Thymus (tissue), 11 donors: ENCODE data around the gene ZNF283. TPM values are rescaled to one million over a fixed set of nuclear protein-coding genes. Genes with fewer than 3 reads are reported as not detected.
"Not testable (repeated sequence)": the region's sequence is repeated elsewhere in the genome, so short reads cannot be mapped to it uniquely, and the experiment has no call there.

Experiments
- DNase-seq, 9 donors: peaks; one replicate each; pipeline ENCODE4 v3.0.0-alpha.2; 2013; ENCODE audit warnings: low spot score in 9 of 9, low read depth in 6 of 9, missing footprints in 1 of 9
- H3K27ac ChIP-seq, 2 donors: one replicate each; pipeline ENCODE4 v1.5.1; 2013; ENCODE audit warnings: control low read depth in 1 of 2, low read depth in 1 of 2, low read length in 1 of 2, mild to moderate bottlenecking in 1 of 2, moderate library complexity in 1 of 2
- H3K27me3 ChIP-seq, 2 donors: one replicate each; pipeline ENCODE4 v1.5.1; 2013; ENCODE audit warnings: low read length in 1 of 2; ENCODE audit not compliant: control insufficient read depth in 2 of 2, insufficient read depth in 1 of 2
- H3K36me3 ChIP-seq, 2 donors: one replicate each; pipeline ENCODE4 v1.5.1; 2013; ENCODE audit warnings: low read length in 1 of 2, mild to moderate bottlenecking in 1 of 2, moderate library complexity in 1 of 2; ENCODE audit not compliant: control insufficient read depth in 2 of 2, insufficient read depth in 2 of 2
- H3K4me1 ChIP-seq, 2 donors: one replicate each; pipeline ENCODE4 v1.5.1; 2013; ENCODE audit warnings: low read length in 2 of 2; ENCODE audit not compliant: control insufficient read depth in 2 of 2, insufficient read depth in 2 of 2
- H3K4me3 ChIP-seq, 2 donors: one replicate each; pipeline ENCODE4 v1.5.1; 2013; ENCODE audit warnings: low read length in 2 of 2, control low read depth in 1 of 2, mild to moderate bottlenecking in 1 of 2
- H3K9me3 ChIP-seq, 2 donors: one replicate each; pipeline ENCODE4 v1.5.1; 2013; ENCODE audit warnings: low read length in 1 of 2, mild to moderate bottlenecking in 1 of 2; ENCODE audit not compliant: control insufficient read depth in 2 of 2, insufficient read depth in 1 of 2
- WGBS: extraction: QIAGEN DNeasy Blood & Tissue Kit; methylation state at CpG from one replicate; pipeline ENCODE4 v1.1.7; 2013; 5-methylcytosine and 5-hydroxymethylcytosine counted together
- polyA plus RNA-seq: library from polyadenylated mRNA; stranded (reverse); fragments of 200-250 nt; gene quantifications from one replicate; pipeline ENCODE4 v1.2.3, GENCODE V29; 2013
- total RNA-seq: library from RNA; stranded (reverse); fragments of 120-200 nt; gene quantifications from one replicate; pipeline ENCODE4 v1.2.4, GENCODE V29; 2013
- donor health status: healthy.

Gene ZNF283
- total and polyA plus RNA-seq, 2 donors: 4.6 to 5.9 TPM

GRCh38 chr19:43798026-43798545 is 29.0 kb upstream of the ZNF283 start:
- H3K36me3 ChIP-seq: no peaks in the 10 kb centered on the region
- H3K27ac ChIP-seq: no peak overlapping the region
- no peak for DNase-seq
- peaks cover 1 to 5% of the 10 kb centered on the region in 2 donors for H3K9me3 ChIP-seq
- peaks cover 3 to 6% of the 10 kb centered on the region in 2 donors for H3K4me1 ChIP-seq
- H3K4me3 ChIP-seq: peak overlapping the region; percentile 27 to 42
- H3K27me3 ChIP-seq: peaks cover 0 to 35% of the 10 kb centered on the region in 2 donors
- 48% methylated on average over 5 of the region's 5 CpGs for WGBS

- H3K36me3 ChIP-seq: no peaks in the 10 kb centered on the region
- peaks cover 3 to 6% of the 10 kb centered on the region in 2 donors for H3K4me1 ChIP-seq
- no peak overlapping the region for H3K27ac ChIP-seq
- no peak for DNase-seq
- WGBS: 21% methylated on average over 70 of the region's 70 CpGs
- H3K27me3 ChIP-seq: peaks cover 0 to 37% of the 10 kb centered on the region in 2 donors
- H3K4me3 ChIP-seq: peak overlapping the region; percentile 27 to 42
- peaks cover 1 to 5% of the 10 kb centered on the region in 2 donors for H3K9me3 ChIP-seq
These were observed 28.3 kb upstream of the ZNF283 start for GRCh38 chr19:43798546-43799409.

- DNase-seq: no peak
- WGBS: 86% methylated on average over 6 of the region's 6 CpGs
- Histone ChIP-seq H3K4me1 (peaks cover 3 to 6% of the 10 kb centered on the region in 2 donors), H3K36me3 (no peaks in the 10 kb centered on the region), H3K9me3 (peaks cover 1 to 5% of the 10 kb centered on the region in 2 donors), H3K27me3 (peaks cover 0 to 37% of the 10 kb centered on the region in 2 donors), H3K4me3 (no peak overlapping the region), H3K27ac (no peak overlapping the region)
These were observed 27.5 kb upstream of the ZNF283 start for GRCh38 chr19:43799502-43800142.

- Histone ChIP-seq H3K36me3 (no peaks in the 10 kb centered on the region), H3K4me3 (no peak within 1 kb of the TSS), H3K27ac (no peak within 1 kb of the TSS), H3K4me1 (peaks cover 3 to 6% of the 10 kb centered on the region in 2 donors), H3K9me3 (peaks cover 1 to 5% of the 10 kb centered on the region in 2 donors), H3K27me3 (peaks cover 0 to 31% of the 10 kb centered on the region in 2 donors)
- 71% methylated on average over 12 of the region's 12 CpGs for WGBS
- no peak for DNase-seq
These were observed 24.7 kb upstream of the ZNF283 start, which contains the start of gene LYPD5 for GRCh38 chr19:43802216-43802951. TSS of gene LYPD5 (minus strand) at chr19:43802447. CDS start at chr19:43802380, 67 bp downstream.

GRCh38 chr19:43804432-43804831 is 22.7 kb upstream of the ZNF283 start:
- no peak for DNase-seq
- no peaks in the 10 kb centered on the region for H3K9me3 ChIP-seq
- no peaks in the 10 kb centered on the region for H3K4me1 ChIP-seq
- WGBS: 64% methylated on average over 2 of the region's 2 CpGs
- H3K36me3 ChIP-seq: no peaks in the 10 kb centered on the region
- H3K27me3 ChIP-seq: peaks cover 0 to 11% of the 10 kb centered on the region in 2 donors
- no peak overlapping the region for H3K27ac ChIP-seq
- no peak overlapping the region for H3K4me3 ChIP-seq

- H3K9me3 ChIP-seq, DNase-seq, H3K4me1 ChIP-seq, H3K27me3 ChIP-seq, H3K4me3 ChIP-seq, H3K27ac ChIP-seq, H3K36me3 ChIP-seq: not testable (repeated sequence)
- 97% methylated on average over 7 of the region's 7 CpGs for WGBS
These were observed 20.7 kb upstream of the ZNF283 start for GRCh38 chr19:43806401-43806800.

GRCh38 chr19:43806848-43807247 is 20.3 kb upstream of the ZNF283 start:
- Histone ChIP-seq H3K27ac (no peak overlapping the region), H3K9me3 (no peaks in the 10 kb centered on the region), H3K36me3 (no peaks in the 10 kb centered on the region), H3K27me3 (peaks cover 0 to 6% of the 10 kb centered on the region in 2 donors), H3K4me1 (no peaks in the 10 kb centered on the region), H3K4me3 (no peak overlapping the region)
- no peak for DNase-seq
- WGBS: 82% methylated on average over 5 of the region's 5 CpGs

GRCh38 chr19:43807651-43808050 is 19.5 kb upstream of the ZNF283 start:
- no peak for DNase-seq
- no peaks in the 10 kb centered on the region for H3K36me3 ChIP-seq
- H3K9me3 ChIP-seq: no peaks in the 10 kb centered on the region
- H3K4me3 ChIP-seq: no peak overlapping the region
- no peak overlapping the region for H3K27ac ChIP-seq
- no peaks in the 10 kb centered on the region for H3K4me1 ChIP-seq
- H3K27me3 ChIP-seq: peaks cover 0 to 2% of the 10 kb centered on the region in 2 donors
